Activated naive CD4-positive, alpha-beta T cell treated with Interleukin-2 at 50 U/mL for 16 hours (primary cell): Measurements from ENCODE around the gene BLTP3A.

Experiments
- DNase-seq: peaks from one replicate; pipeline ENCODE4 v3.0.0-alpha.2; 2020

Gene BLTP3A

DNA sequence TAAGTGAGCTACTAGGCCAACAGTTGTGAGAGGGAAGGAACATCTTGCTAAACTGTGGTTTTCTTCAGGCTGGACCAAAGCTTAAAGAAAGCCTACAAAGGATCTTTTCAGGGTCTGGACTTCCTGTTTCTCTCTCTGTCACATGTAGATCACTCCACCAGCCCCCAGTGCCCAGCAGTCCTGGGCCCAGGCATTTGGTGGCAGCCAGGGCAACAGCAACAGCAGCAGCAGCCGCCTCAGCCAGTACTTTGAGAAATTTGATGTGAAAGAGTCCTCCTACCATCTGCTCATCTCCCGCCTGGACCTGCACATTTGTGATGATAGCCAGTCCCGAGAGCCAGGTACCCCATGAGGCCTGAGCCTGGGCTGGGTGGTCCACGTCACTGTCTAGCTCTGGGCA lies 44.1 kb downstream of the BLTP3A start:
- no peak for DNase-seq

DNA sequence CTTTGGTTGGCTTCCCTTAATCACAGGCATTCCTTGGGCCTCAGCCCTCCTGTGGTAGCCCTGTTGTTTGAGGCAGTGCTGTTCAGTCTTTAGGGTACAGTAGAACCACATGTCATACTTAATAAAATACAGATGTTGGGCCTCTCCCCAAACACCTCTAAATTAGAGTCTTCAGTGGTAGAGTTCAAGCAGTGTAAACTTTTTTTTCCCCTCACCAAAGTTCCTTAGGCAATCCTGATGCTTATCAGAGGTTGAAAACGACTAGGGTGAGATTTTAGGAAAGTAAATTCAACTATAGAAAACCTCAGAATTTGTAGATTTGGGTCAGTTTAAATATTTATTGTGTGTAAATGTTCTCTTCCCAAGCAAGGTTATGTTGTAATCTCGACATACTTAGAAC lies 44.6 kb downstream of the BLTP3A start:
- DNase-seq, result no peak

DNA sequence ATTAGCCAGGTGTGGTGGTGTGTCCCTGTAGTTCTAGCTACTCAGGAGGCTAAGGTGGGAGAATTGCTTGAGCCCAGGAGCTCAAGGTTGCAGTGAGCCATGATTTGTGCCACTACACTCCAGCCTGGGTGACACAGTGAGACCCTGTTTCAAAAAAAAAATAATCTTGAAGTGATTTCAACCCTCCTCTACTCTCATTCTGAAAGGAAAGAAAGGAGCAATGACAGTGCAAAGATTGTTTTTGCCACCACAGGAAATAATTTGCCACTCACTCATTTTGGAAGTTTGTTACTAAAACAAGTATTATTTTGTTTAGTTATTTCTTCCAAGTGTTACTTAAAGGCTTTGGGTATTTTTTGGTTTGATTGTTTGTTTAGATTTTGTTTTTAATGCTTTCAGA lies 45.6 kb downstream of the BLTP3A start:
- DNase-seq, result no peak

DNA sequence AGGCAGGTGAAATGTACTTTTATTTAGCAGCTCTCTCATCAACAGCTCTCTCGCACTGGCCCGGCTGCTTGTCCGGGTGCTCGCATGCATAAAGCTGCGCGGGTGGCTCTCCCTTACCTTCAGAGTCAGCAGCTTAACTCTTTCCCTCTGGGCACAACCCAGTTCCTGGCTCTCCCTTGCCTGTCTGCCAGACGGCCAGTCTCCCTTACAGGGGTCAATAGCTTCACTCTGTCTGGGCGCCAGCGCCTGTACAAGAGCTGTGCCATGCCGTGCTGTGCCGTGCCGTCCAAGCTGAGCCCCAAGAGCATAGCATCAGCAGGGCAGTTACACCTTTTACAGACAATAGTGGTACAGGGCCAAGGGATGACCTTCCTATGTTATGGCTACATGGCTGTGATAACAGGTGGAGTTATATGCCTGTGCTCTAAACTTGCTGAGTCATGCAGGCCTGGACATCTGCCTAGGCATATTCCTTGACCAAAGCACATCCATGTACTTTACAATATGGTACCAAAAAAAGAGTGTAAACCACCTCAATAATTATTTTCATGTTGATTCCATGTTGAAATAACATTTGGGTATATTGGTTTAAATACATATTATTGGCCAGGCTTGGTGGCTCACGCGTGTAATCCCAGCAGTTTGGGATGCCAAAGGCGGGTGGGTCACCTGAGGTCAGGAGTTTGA lies 47.9 kb downstream of the BLTP3A start:
- DNase-seq, result no peak
